ENCODE data around the gene MARCHF2.
A peak's percentile ranks its signal among the peaks of the same experiment; 100 is the strongest.

The MARCHF2 gene

GRCh38 chr19:8390617-8390981, 22.5 kb upstream of the MARCHF2 start:
- H3K27me3 ChIP-seq (ENCODE audit: control insufficient read depth, insufficient read depth, low read length) = no peaks in the 10 kb centered on the region
- H3K4me3 ChIP-seq (ENCODE audit: low read depth, low read length) = peak overlapping the region; percentile 81
- no peaks in the 10 kb centered on the region for H3K9me3 ChIP-seq (ENCODE audit: control insufficient read depth, insufficient read depth, low read length)
- H3K36me3 ChIP-seq (ENCODE audit: control insufficient read depth, insufficient read depth, low read length) = no peaks in the 10 kb centered on the region
- H3K9ac ChIP-seq (ENCODE audit: low read depth, low read length) = peak overlapping the region; percentile 97
- no peaks in the 10 kb centered on the region for H3K4me1 ChIP-seq (ENCODE audit: control insufficient read depth, insufficient read depth, low read length)

GRCh38 chr19:8391198-8392016, 21.7 kb upstream of the MARCHF2 start:
- Histone ChIP-seq H3K4me1 (ENCODE audit: control insufficient read depth, insufficient read depth, low read length) (no peaks in the 10 kb centered on the region), H3K9me3 (ENCODE audit: control insufficient read depth, insufficient read depth, low read length) (no peaks in the 10 kb centered on the region), H3K4me3 (ENCODE audit: low read depth, low read length) (peak overlapping the region; percentile 33), H3K9ac (ENCODE audit: low read depth, low read length) (peak overlapping the region; percentile 32), H3K27me3 (ENCODE audit: control insufficient read depth, insufficient read depth, low read length) (no peaks in the 10 kb centered on the region), H3K36me3 (ENCODE audit: control insufficient read depth, insufficient read depth, low read length) (no peaks in the 10 kb centered on the region)

GRCh38 chr19:8392017-8392591, 21.0 kb upstream of the MARCHF2 start:
- no peaks in the 10 kb centered on the region for H3K27me3 ChIP-seq (ENCODE audit: control insufficient read depth, insufficient read depth, low read length)
- H3K9me3 ChIP-seq (ENCODE audit: control insufficient read depth, insufficient read depth, low read length) = no peaks in the 10 kb centered on the region
- peaks cover 4% of the 10 kb centered on the region for H3K4me1 ChIP-seq (ENCODE audit: control insufficient read depth, insufficient read depth, low read length)
- H3K4me3 ChIP-seq (ENCODE audit: low read depth, low read length) = no peak overlapping the region
- H3K36me3 ChIP-seq (ENCODE audit: control insufficient read depth, insufficient read depth, low read length) = no peaks in the 10 kb centered on the region
- no peak overlapping the region for H3K9ac ChIP-seq (ENCODE audit: low read depth, low read length)

- Histone ChIP-seq H3K27me3 (ENCODE audit: control insufficient read depth, insufficient read depth, low read length) (no peaks in the 10 kb centered on the region), H3K4me3 (ENCODE audit: low read depth, low read length) (no peak overlapping the region), H3K9ac (ENCODE audit: low read depth, low read length) (no peak overlapping the region), H3K4me1 (ENCODE audit: control insufficient read depth, insufficient read depth, low read length) (peaks cover 4% of the 10 kb centered on the region), H3K36me3 (ENCODE audit: control insufficient read depth, insufficient read depth, low read length) (no peaks in the 10 kb centered on the region), H3K9me3 (ENCODE audit: control insufficient read depth, insufficient read depth, low read length) (no peaks in the 10 kb centered on the region)
These were observed 19.8 kb upstream of the MARCHF2 start for GRCh38 chr19:8393192-8393870.

- peaks cover 4% of the 10 kb centered on the region for H3K4me1 ChIP-seq (ENCODE audit: control insufficient read depth, insufficient read depth, low read length)
- H3K36me3 ChIP-seq (ENCODE audit: control insufficient read depth, insufficient read depth, low read length) = no peaks in the 10 kb centered on the region
- no peak overlapping the region for H3K9ac ChIP-seq (ENCODE audit: low read depth, low read length)
- H3K27me3 ChIP-seq (ENCODE audit: control insufficient read depth, insufficient read depth, low read length) = no peaks in the 10 kb centered on the region
- no peak overlapping the region for H3K4me3 ChIP-seq (ENCODE audit: low read depth, low read length)
- H3K9me3 ChIP-seq (ENCODE audit: control insufficient read depth, insufficient read depth, low read length) = no peaks in the 10 kb centered on the region
These were observed 19.2 kb upstream of the MARCHF2 start for GRCh38 chr19:8393871-8394250.

- no peak overlapping the region for H3K9ac ChIP-seq (ENCODE audit: low read depth, low read length)
- no peak overlapping the region for H3K4me3 ChIP-seq (ENCODE audit: low read depth, low read length)
- H3K9me3 ChIP-seq (ENCODE audit: control insufficient read depth, insufficient read depth, low read length) = no peaks in the 10 kb centered on the region
- peaks cover 4% of the 10 kb centered on the region for H3K4me1 ChIP-seq (ENCODE audit: control insufficient read depth, insufficient read depth, low read length)
- no peaks in the 10 kb centered on the region for H3K27me3 ChIP-seq (ENCODE audit: control insufficient read depth, insufficient read depth, low read length)
- no peaks in the 10 kb centered on the region for H3K36me3 ChIP-seq (ENCODE audit: control insufficient read depth, insufficient read depth, low read length)
These were observed 17.5 kb upstream of the MARCHF2 start for GRCh38 chr19:8395621-8396082.

- Histone ChIP-seq H3K9ac (ENCODE audit: low read depth, low read length) (no peak overlapping the region), H3K36me3 (ENCODE audit: control insufficient read depth, insufficient read depth, low read length) (no peaks in the 10 kb centered on the region), H3K9me3 (ENCODE audit: control insufficient read depth, insufficient read depth, low read length) (no peaks in the 10 kb centered on the region), H3K4me1 (ENCODE audit: control insufficient read depth, insufficient read depth, low read length) (peaks cover 4% of the 10 kb centered on the region), H3K27me3 (ENCODE audit: control insufficient read depth, insufficient read depth, low read length) (no peaks in the 10 kb centered on the region), H3K4me3 (ENCODE audit: low read depth, low read length) (no peak overlapping the region)
These were observed 16.9 kb upstream of the MARCHF2 start for GRCh38 chr19:8396185-8396562.

- H3K9me3 ChIP-seq (ENCODE audit: control insufficient read depth, insufficient read depth, low read length) = no peaks in the 10 kb centered on the region
- H3K36me3 ChIP-seq (ENCODE audit: control insufficient read depth, insufficient read depth, low read length) = peaks cover under 1% of the 10 kb centered on the region
- no peak overlapping the region for H3K9ac ChIP-seq (ENCODE audit: low read depth, low read length)
- no peak overlapping the region for H3K4me3 ChIP-seq (ENCODE audit: low read depth, low read length)
- H3K4me1 ChIP-seq (ENCODE audit: control insufficient read depth, insufficient read depth, low read length) = peaks cover 4% of the 10 kb centered on the region
- H3K27me3 ChIP-seq (ENCODE audit: control insufficient read depth, insufficient read depth, low read length) = no peaks in the 10 kb centered on the region
These were observed 16.4 kb upstream of the MARCHF2 start for GRCh38 chr19:8396563-8397203.

GRCh38 chr19:8397271-8397670, 15.8 kb upstream of the MARCHF2 start:
- H3K36me3 ChIP-seq (ENCODE audit: control insufficient read depth, insufficient read depth, low read length) = peaks cover 5% of the 10 kb centered on the region
- H3K4me1 ChIP-seq (ENCODE audit: control insufficient read depth, insufficient read depth, low read length) = peaks cover 4% of the 10 kb centered on the region
- H3K27me3 ChIP-seq (ENCODE audit: control insufficient read depth, insufficient read depth, low read length) = no peaks in the 10 kb centered on the region
- H3K4me3 ChIP-seq (ENCODE audit: low read depth, low read length) = no peak overlapping the region
- peak overlapping the region; percentile 13 for H3K9ac ChIP-seq (ENCODE audit: low read depth, low read length)
- H3K9me3 ChIP-seq (ENCODE audit: control insufficient read depth, insufficient read depth, low read length) = no peaks in the 10 kb centered on the region

- H3K9ac ChIP-seq (ENCODE audit: low read depth, low read length) = no peak overlapping the region
- peaks cover 4% of the 10 kb centered on the region for H3K4me1 ChIP-seq (ENCODE audit: control insufficient read depth, insufficient read depth, low read length)
- no peaks in the 10 kb centered on the region for H3K27me3 ChIP-seq (ENCODE audit: control insufficient read depth, insufficient read depth, low read length)
- H3K9me3 ChIP-seq (ENCODE audit: control insufficient read depth, insufficient read depth, low read length) = no peaks in the 10 kb centered on the region
- H3K36me3 ChIP-seq (ENCODE audit: control insufficient read depth, insufficient read depth, low read length) = peaks cover 5% of the 10 kb centered on the region
- no peak overlapping the region for H3K4me3 ChIP-seq (ENCODE audit: low read depth, low read length)
These were observed 15.3 kb upstream of the MARCHF2 start for GRCh38 chr19:8397746-8398310.

- Histone ChIP-seq H3K4me3 (ENCODE audit: low read depth, low read length) (no peak overlapping the region), H3K4me1 (ENCODE audit: control insufficient read depth, insufficient read depth, low read length) (peaks cover 4% of the 10 kb centered on the region)
These were observed 14.8 kb upstream of the MARCHF2 start for GRCh38 chr19:8398311-8398771.

More at GRCh38 chr19:8398311-8398771, 14.8 kb upstream of the MARCHF2 start:
- H3K9me3 ChIP-seq (ENCODE audit: control insufficient read depth, insufficient read depth, low read length) = no peaks in the 10 kb centered on the region
- no peak overlapping the region for H3K9ac ChIP-seq (ENCODE audit: low read depth, low read length)
- H3K36me3 ChIP-seq (ENCODE audit: control insufficient read depth, insufficient read depth, low read length) = peaks cover 9% of the 10 kb centered on the region
- no peaks in the 10 kb centered on the region for H3K27me3 ChIP-seq (ENCODE audit: control insufficient read depth, insufficient read depth, low read length)
